Activated naive CD4-positive, alpha-beta T cell treated with anti-CD3 and anti-CD28 coated beads, Interleukin-2, amount 50 U/mL, for 72 hours (primary cell): ENCODE data around the gene PRR27. TPM values are rescaled to one million over a fixed set of nuclear protein-coding genes. Genes with fewer than 3 reads are reported as not detected.
A peak's percentile ranks its signal among the peaks of the same experiment; 100 is the strongest.

Source experiments
- ATAC-seq, 2 donors: fragments of 150-1000 bp; cut with Tn5 transposase; 2 replicates each; pipeline ENCODE4 v1.10.0; 2021; ENCODE audit warnings: mild to moderate bottlenecking in 2 of 2, moderate library complexity in 2 of 2
- DNase-seq, 2 donors: peaks; one replicate each; pipeline ENCODE4 v3.0.0; 2021 to 2022; ENCODE audit warnings: low spot score in 2 of 2
- H3K27ac Mint-ChIP-seq, 2 donors: one replicate each; pipeline ENCODE4 v1.8.0; 2022; ENCODE audit warnings: mild to moderate bottlenecking in 2 of 2, mixed read lengths in 2 of 2
- H3K36me3 Mint-ChIP-seq, 2 donors: one replicate each; pipeline ENCODE4 v1.8.0; 2022; ENCODE audit warnings: mixed read lengths in 2 of 2
- H3K9me3 Mint-ChIP-seq, 2 donors: one replicate each; pipeline ENCODE4 v1.8.0; 2022; ENCODE audit warnings: mixed read lengths in 2 of 2
- total RNA-seq, 2 donors: library from RNA; stranded (reverse); gene quantifications; one replicate each; pipeline ENCODE4 v1.2.3, GENCODE V29; 2022

Gene PRR27
- not detected for total RNA-seq

GRCh38 chr4:70153937-70154336, at the start of gene PRR27:
Gene PRR27 (plus strand): TSS chr4:70154237. CDS start chr4:70154376, 139 bp downstream.
- ATAC-seq, result no peak
- Mint-ChIP-seq H3K36me3 (no peaks in the 10 kb centered on the region), H3K9me3 (no peaks in the 10 kb centered on the region), H3K27ac (no peak within 1 kb of the TSS)
- no peak for DNase-seq

- no peak for DNase-seq
- Mint-ChIP-seq H3K36me3 (no peaks in the 10 kb centered on the region), H3K27ac (no peak overlapping the region), H3K9me3 (no peaks in the 10 kb centered on the region)
- ATAC-seq, result no peak
Measured at GRCh38 chr4:70110917-70111316, 43.1 kb upstream of the PRR27 start.

GRCh38 chr4:70113656-70114055, 40.4 kb upstream of the PRR27 start:
- no peak overlapping the region for H3K27ac Mint-ChIP-seq
- DNase-seq (no peak), ATAC-seq (no peak)
- H3K9me3 Mint-ChIP-seq, result no peaks in the 10 kb centered on the region
- H3K36me3 Mint-ChIP-seq, result no peaks in the 10 kb centered on the region

- H3K36me3 Mint-ChIP-seq, result no peaks in the 10 kb centered on the region
- H3K27ac Mint-ChIP-seq, result no peak overlapping the region
- ATAC-seq (no peak), DNase-seq (no peak)
- H3K9me3 Mint-ChIP-seq, result no peaks in the 10 kb centered on the region
Measured at GRCh38 chr4:70114096-70114495, 39.9 kb upstream of the PRR27 start.

- Mint-ChIP-seq H3K9me3 (no peaks in the 10 kb centered on the region), H3K27ac (no peak overlapping the region), H3K36me3 (no peaks in the 10 kb centered on the region)
- no peak for DNase-seq
- no peak for ATAC-seq
Measured at GRCh38 chr4:70120323-70120722, 33.7 kb upstream of the PRR27 start.

GRCh38 chr4:70133473-70133872, 20.6 kb upstream of the PRR27 start:
- Mint-ChIP-seq H3K9me3 (no peaks in the 10 kb centered on the region), H3K27ac (no peak overlapping the region), H3K36me3 (no peaks in the 10 kb centered on the region)
- ATAC-seq, result no peak
- no peak for DNase-seq

DNA sequence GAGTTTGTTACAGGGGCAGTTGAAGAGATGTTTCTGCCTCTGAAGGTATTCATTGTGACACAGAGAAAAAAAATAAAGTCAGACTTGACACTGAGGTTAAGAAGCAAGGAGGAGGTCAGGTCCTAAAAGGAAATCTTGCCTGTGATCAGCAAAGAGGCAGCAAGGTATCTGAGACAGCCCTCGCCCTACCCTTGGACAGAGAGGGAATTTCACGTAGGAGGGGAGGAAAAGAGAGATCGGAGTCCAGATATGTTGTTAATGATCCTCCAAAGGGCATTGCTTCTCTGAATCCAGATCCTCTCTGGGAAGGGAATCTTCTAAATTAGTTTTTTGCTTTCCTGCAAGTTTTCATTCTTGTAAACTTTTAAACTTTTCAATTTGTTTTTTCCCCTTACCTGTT, 15.3 kb upstream of the PRR27 start:
- Mint-ChIP-seq H3K36me3 (no peaks in the 10 kb centered on the region), H3K9me3 (no peaks in the 10 kb centered on the region), H3K27ac (no peak overlapping the region)
- ATAC-seq (no peak), DNase-seq (no peak)

GRCh38 chr4:70151271-70151670, 2.8 kb upstream of the PRR27 start:
- Mint-ChIP-seq H3K27ac (no peak overlapping the region), H3K36me3 (no peaks in the 10 kb centered on the region), H3K9me3 (no peaks in the 10 kb centered on the region)
- ATAC-seq (no peak), DNase-seq (no peak)

DNA sequence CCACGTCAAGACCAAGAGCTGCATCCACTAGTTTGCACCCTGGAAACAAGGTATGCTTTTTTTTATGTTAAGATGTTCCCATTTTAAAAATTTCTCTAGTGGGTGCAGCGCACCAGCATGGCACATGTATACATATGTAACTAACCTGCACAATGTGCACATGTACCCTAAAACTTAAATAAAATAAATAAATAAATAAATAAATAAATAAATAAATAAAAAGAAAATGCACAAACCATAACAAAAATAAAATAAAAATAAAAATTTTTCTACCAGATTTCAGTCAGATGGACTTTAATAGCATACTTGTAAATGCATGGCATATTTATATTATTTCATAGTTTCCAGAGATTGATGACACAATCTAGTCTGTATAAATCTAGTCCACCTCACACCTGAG, 1.9 kb upstream of the PRR27 start:
- no peak for ATAC-seq
- no peak overlapping the region for H3K27ac Mint-ChIP-seq
- DNase-seq, result no peak
- H3K9me3 Mint-ChIP-seq, result no peaks in the 10 kb centered on the region
- no peaks in the 10 kb centered on the region for H3K36me3 Mint-ChIP-seq

- DNase-seq, result no peak
- no peaks in the 10 kb centered on the region for H3K9me3 Mint-ChIP-seq
- no peak overlapping the region for H3K27ac Mint-ChIP-seq
- H3K36me3 Mint-ChIP-seq, result no peaks in the 10 kb centered on the region
- ATAC-seq, result no peak
Measured at GRCh38 chr4:70158576-70158975, 4.5 kb downstream of the PRR27 start.

GRCh38 chr4:70177090-70177489, 23.1 kb downstream of the PRR27 start:
- no peaks in the 10 kb centered on the region for H3K9me3 Mint-ChIP-seq
- no peaks in the 10 kb centered on the region for H3K36me3 Mint-ChIP-seq
- ATAC-seq, result no peak
- DNase-seq, result no peak
- H3K27ac Mint-ChIP-seq, result no peak overlapping the region

DNA sequence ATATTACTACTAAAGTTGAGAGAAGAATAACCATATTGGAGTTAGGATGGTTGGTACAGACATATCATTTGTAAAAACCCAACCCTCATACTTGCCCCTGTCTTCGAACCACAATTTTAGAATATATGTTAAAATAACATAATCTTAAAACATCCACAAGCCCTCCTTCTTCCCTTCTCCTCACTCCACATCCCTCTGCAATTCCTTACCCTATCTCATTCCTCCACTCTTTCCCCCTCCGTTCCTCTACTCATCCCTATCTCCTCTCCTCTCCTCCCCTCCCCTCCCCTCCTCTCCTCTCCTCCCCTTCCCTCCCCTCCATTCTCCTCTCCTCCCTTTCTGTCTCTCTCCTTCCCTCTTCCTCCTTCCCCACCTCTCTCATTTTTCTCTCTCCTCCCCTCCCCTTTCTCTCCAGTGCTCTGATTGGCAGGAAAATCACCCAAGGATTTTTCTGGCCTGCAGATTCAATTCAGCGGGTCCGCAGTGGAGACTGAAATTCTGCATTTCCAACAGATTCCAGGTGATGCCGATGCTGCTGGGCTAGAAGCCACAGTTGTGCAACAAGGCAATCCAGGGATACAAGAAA, 24.1 kb downstream of the PRR27 start:
- Mint-ChIP-seq H3K27ac (no peak overlapping the region), H3K9me3 (no peaks in the 10 kb centered on the region), H3K36me3 (no peaks in the 10 kb centered on the region)
- no peak for DNase-seq
- ATAC-seq, result no peak

DNA sequence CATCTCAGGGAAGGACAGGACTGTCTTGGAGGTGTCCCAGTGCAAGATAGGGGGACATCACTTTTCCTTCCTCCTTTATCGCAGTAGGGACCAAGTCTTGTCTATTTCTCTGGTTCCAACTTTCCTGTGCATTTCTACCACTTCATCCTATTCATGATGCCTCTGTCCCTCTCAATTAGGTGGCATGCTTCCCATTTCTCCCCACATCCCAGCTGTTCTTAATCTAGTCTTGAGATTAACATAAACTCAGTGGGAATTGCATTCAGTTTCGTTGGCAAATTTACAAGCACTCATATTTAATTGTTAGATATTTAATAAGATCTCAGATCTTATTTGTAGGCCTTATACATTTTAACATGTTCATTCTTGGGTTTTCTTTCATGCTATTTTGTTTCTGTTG, 25.8 kb downstream of the PRR27 start:
- no peak overlapping the region for H3K27ac Mint-ChIP-seq
- H3K36me3 Mint-ChIP-seq, result no peaks in the 10 kb centered on the region
- H3K9me3 Mint-ChIP-seq, result no peaks in the 10 kb centered on the region
- DNase-seq, result no peak
- no peak for ATAC-seq

DNA sequence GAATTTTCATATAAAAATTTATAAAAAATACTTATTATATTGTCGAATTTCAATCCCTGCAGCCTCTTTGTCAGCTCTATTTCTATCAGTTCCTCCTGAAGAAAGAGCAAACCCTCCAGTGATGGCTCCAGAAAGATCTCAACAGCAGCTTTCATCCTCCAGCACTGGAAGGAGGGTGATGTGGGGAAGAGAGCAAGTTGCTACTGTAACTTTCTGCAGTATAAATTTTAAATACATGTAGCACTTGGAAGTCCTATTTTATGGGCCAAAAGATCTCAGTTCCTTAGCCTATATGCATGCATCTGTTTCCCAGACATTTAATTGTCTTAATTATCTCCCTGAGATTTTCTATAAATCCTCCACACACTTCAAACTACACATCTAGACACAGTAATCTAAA, 27.8 kb downstream of the PRR27 start:
- Mint-ChIP-seq H3K9me3 (no peaks in the 10 kb centered on the region), H3K36me3 (no peaks in the 10 kb centered on the region), H3K27ac (no peak overlapping the region)
- no peak for DNase-seq
- no peak for ATAC-seq

DNA sequence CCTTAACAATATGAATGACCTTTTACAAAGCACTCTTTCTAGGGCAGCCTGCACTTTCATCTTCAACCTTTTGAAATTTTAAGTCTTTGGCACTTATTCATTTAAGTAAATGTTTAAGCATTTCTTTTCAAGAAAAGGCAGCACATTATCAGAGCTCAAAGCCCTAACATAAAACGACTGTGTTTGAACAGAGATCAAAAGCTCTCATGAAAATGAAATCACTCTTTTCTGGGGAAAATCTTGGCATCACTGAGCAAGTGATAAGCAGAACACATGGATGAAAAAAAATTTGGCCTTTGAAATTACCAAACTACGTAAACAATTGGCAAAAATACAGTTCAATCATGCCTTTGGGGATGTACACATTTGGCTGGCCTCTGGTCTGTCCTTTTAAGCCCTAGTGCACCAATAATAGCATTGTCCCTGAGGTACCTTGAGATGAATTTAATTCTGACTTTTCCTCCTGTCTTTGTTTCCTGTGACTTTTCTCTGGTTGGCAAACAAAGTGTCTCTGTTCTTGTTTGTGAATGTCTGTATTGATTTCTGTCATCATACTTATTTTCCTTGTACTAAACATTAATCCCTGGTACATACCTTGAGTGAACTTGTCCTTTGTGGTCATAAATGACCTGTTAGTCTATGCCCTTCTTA, 28.6 kb downstream of the PRR27 start:
- Mint-ChIP-seq H3K9me3 (no peaks in the 10 kb centered on the region), H3K27ac (no peak overlapping the region), H3K36me3 (no peaks in the 10 kb centered on the region)
- no peak for DNase-seq
- no peak for ATAC-seq

- peak in 1 of 2 donors; percentile 20 for DNase-seq
- Mint-ChIP-seq H3K27ac (no peak overlapping the region), H3K36me3 (no peaks in the 10 kb centered on the region), H3K9me3 (no peaks in the 10 kb centered on the region)
- ATAC-seq, result peak in 1 of 2 donors; percentile 63
Measured at GRCh38 chr4:70183168-70183939, 29.3 kb downstream of the PRR27 start.

GRCh38 chr4:70183940-70184246, 29.9 kb downstream of the PRR27 start:
- Mint-ChIP-seq H3K27ac (no peak overlapping the region), H3K36me3 (no peaks in the 10 kb centered on the region), H3K9me3 (no peaks in the 10 kb centered on the region)
- no peak for DNase-seq
- no peak for ATAC-seq

DNA sequence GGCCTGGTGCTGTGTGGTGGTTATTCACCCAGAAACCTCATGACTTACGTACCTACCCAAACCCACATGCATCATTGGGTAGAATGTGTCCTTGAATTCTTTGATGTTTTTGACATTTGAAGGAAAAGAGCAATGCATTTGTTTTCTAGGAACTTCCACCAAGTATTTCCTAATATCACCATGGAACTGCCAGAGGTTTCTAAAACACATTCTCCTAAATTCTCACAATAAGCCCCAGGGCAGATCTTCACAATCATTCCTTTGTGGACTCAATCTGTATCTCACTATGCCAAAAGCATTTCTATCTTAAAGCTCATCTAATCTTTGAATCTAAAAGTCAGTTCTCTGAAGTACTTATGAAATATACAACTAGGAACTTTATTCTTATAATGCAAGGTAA, 33.2 kb downstream of the PRR27 start:
- no peaks in the 10 kb centered on the region for H3K36me3 Mint-ChIP-seq
- H3K27ac Mint-ChIP-seq, result no peak overlapping the region
- DNase-seq, result no peak
- no peaks in the 10 kb centered on the region for H3K9me3 Mint-ChIP-seq
- no peak for ATAC-seq
